GM12878 (cell line): Measurements from ENCODE around the gene WWC2. TPM values are rescaled to one million over a fixed set of nuclear protein-coding genes. Genes with fewer than 3 reads are reported as not detected.

Experiments used
- ATAC-seq: fragments of 200-7000 bp; cut with Tn5 transposase; 3 replicates; pipeline ENCODE4 v1.9.1; 2020; ENCODE audit warnings: mild to moderate bottlenecking, moderate library complexity
- BruUV-seq: library from RNA; stranded (reverse); fragments of 400-500 nt; replicated peaks from 2 replicates; lab custom pipeline; 2021; lab: Mats Ljungman, UMichigan
- CTCF ChIA-PET: fragments of 300-600 bp; sonication (Branson Sonifier 250); formaldehyde crosslinking; extraction: SDS; loops from one replicate; lab custom pipeline; 2021; ENCODE audit warnings: inconsistent platforms; lab: Yijun Ruan, JAX
- POLR2A ChIA-PET: fragments of 350-600 bp; formaldehyde crosslinking; extraction: SDS; loops from one replicate; lab custom pipeline; 2021; ENCODE audit warnings: inconsistent platforms; lab: Charles Lee
- RAD21 ChIA-PET: fragments of 300-600 bp; sonication (Branson Sonifier 250); formaldehyde crosslinking; loops from one replicate; lab custom pipeline; 2023; ENCODE audit warnings: antibody characterized with exemption; ENCODE audit not compliant: unreplicated experiment; lab: Charles Lee
- SMC1A ChIA-PET: fragments of 300-600 bp; sonication (Branson Sonifier 250); formaldehyde crosslinking; loops from one replicate; lab custom pipeline; 2023; ENCODE audit not compliant: unreplicated experiment, uncharacterized antibody; lab: Charles Lee
- DNase-seq: peaks from one replicate; pipeline ENCODE4 v3.0.0-alpha.2; 2011; ENCODE audit warnings: low read depth, low spot score
- FAIRE-seq: peaks from 3 replicates; lab custom pipeline; 2011; peaks lifted over from hg19 to GRCh38; lab: Jason Lieb, UNC
- H2AFZ ChIP-seq: 2 replicates; pipeline ENCODE4 v1.6.0; 2011; ENCODE audit warnings: low read depth, low read length, control low read depth; ENCODE audit not compliant: control insufficient read depth
- H3K27ac ChIP-seq: 2 replicates; pipeline ENCODE4 v1.5.1; 2011; ENCODE audit warnings: control low read depth; ENCODE audit not compliant: control insufficient read depth, insufficient read depth
- H3K27me3 ChIP-seq, 2 experiments: replicated peaks in 1 of 2; 2 replicates each; pipeline versions ENCODE4 v1.6.0 to v1.6.1; 2011; ENCODE audit warnings: low read length in 1 of 2; ENCODE audit not compliant: control insufficient read depth in 2 of 2, insufficient read depth in 2 of 2
- H3K36me3 ChIP-seq, 2 experiments: 2 replicates each; pipeline ENCODE4 v1.5.1; 2011; ENCODE audit warnings: low read length in 1 of 2; ENCODE audit not compliant: control insufficient read depth in 2 of 2, insufficient read depth in 2 of 2
- H3K4me1 ChIP-seq: 2 replicates; pipeline ENCODE4 v1.6.1; 2011; ENCODE audit warnings: mild to moderate bottlenecking, low read length, moderate library complexity, mixed read lengths; ENCODE audit not compliant: control insufficient read depth, insufficient read depth
- H3K4me2 ChIP-seq: 2 replicates; pipeline ENCODE4 v1.6.0; 2011; ENCODE audit warnings: control low read depth; ENCODE audit not compliant: control insufficient read depth, insufficient read depth
- H3K4me3 ChIP-seq: fragments of 200-600 bp; sonication (generic); 2 replicates; pipeline ENCODE4 v1.5.1; 2016
- H3K79me2 ChIP-seq: 2 replicates; pipeline ENCODE4 v1.6.0; 2011; ENCODE audit warnings: low read length; ENCODE audit not compliant: control insufficient read depth, insufficient read depth
- H3K9ac ChIP-seq: 2 replicates; pipeline ENCODE4 v1.8.0; 2011; ENCODE audit warnings: low read length, control low read depth, mixed read lengths; ENCODE audit not compliant: control insufficient read depth, insufficient read depth
- H3K9me3 ChIP-seq: replicated peaks from 3 replicates; pipeline ENCODE4 v1.5.1; 2011; ENCODE audit warnings: mild to moderate bottlenecking, low read length; ENCODE audit not compliant: control insufficient read depth, insufficient read depth
- H4K20me1 ChIP-seq: 2 replicates; pipeline ENCODE4 v1.6.0; 2011; ENCODE audit not compliant: control insufficient read depth, insufficient read depth
- CREM ChIP-seq: IDR thresholded peaks from 2 replicates; pipeline ENCODE4 v1.6.1; 2014; ENCODE audit warnings: antibody characterized with exemption, low read depth
- NBN ChIP-seq: fragments of 450-650 bp; IDR thresholded peaks from 2 replicates; pipeline ENCODE4 v1.6.1; 2016
- RELA ChIP-seq: fragments of 450-650 bp; IDR thresholded peaks from 2 replicates; pipeline ENCODE4 v1.8.0; 2014; ENCODE audit warnings: borderline replicate concordance; ENCODE audit not compliant: partially characterized antibody
- ZSCAN29 ChIP-seq: fragments of 450-650 bp; IDR thresholded peaks from 2 replicates; pipeline ENCODE4 v1.6.1; 2017; ENCODE audit warnings: mild to moderate bottlenecking, moderate library complexity
- WGBS: methylation state at CpG from one replicate; pipeline ENCODE4 v1.1.6; 2016; ENCODE audit warnings: low lambda C conversion rate; ENCODE audit not compliant: insufficient replicate concordance, insufficient coverage; ENCODE audit errors: missing lambda C conversion rate; 5-methylcytosine and 5-hydroxymethylcytosine counted together
- in situ Hi-C: fragments of 300-500 bp; cut with MboI; formaldehyde crosslinking; loops from 9 replicates; pipeline ENCODE4 v1.14.3; 2018; ENCODE audit warnings: mixed read lengths
- intact Hi-C: fragments of 100-400 bp; cut with micrococcal nuclease; formaldehyde crosslinking; loops from one replicate; pipeline ENCODE4 v1.14.2; 2022; ENCODE audit not compliant: unreplicated experiment
- polyA plus RNA-seq, 11 experiments: library from polyadenylated mRNA; depleted of rRNA in 4 of 11; unstranded in 6 of 11; stranded (reverse) in 5 of 11; fragments of >200 nt; fragmentation: Nextera tagmentation in 4 of 11; fragmentation: Illumina TruSeq in 1 of 11; extraction: Ambion mirVana in 4 of 11; extraction: Trizol in 1 of 11; gene quantifications; 1 replicate in 1 of 11; 2 replicates in 10 of 11; pipeline versions ENCODE4 v1.2.1 to v1.2.3, GENCODE V29; 2011 to 2016; ENCODE audit warnings: inconsistent platforms in 2 of 11, missing spikeins in 2 of 11, low read depth in 1 of 11
- total RNA-seq, 4 experiments: library from RNA; depleted of rRNA in 3 of 4; stranded (reverse); fragments of >200 nt in 3 of 4; fragmentation: Illumina TruSeq in 1 of 4; extraction: Trizol in 1 of 4; gene quantifications; 2 replicates each; pipeline versions ENCODE4 v1.2.1 to v1.2.3, GENCODE V29; 2013 to 2021

The WWC2 gene
- total and polyA plus RNA-seq, 10 of the 15 experiments (the other 5 are each of a cell fraction or from before 2014, with no cell fraction given): 0.02 to 0.72 (median 0.06) TPM; not detected in 3

GRCh38 chr4:183106839-183107238, 7.8 kb downstream of the WWC2 start:
- Histone ChIP-seq H3K9me3 (no peaks in the 10 kb centered on the region), H3K27ac (no peak overlapping the region), H3K79me2 (no peaks in the 10 kb centered on the region), H2AFZ (no peak overlapping the region), H3K4me1 (no peaks in the 10 kb centered on the region), H3K4me2 (no peak overlapping the region), H3K36me3 (no peaks in the 10 kb centered on the region), H4K20me1 (no peaks in the 10 kb centered on the region), H3K4me3 (no peak overlapping the region), H3K27me3 (no peaks in the 10 kb centered on the region), H3K9ac (no peak overlapping the region)
- ATAC-seq (no peak), FAIRE-seq (no peak), DNase-seq (no peak)
- 70% methylated on average over 4 of the region's 4 CpGs for WGBS
- ChIA-PET SMC1A (no interaction called here), POLR2A (no interaction called here), CTCF (no interaction called here), RAD21 (no interaction called here)
- TF ChIP-seq CREM: no peak
- in situ Hi-C loops (no loop called here), intact Hi-C loops (no loop called here)
- no TSS peak for BruUV-seq

- BruUV-seq: no TSS peak
- RAD21 ChIA-PET: no interaction called here
- Histone ChIP-seq H3K9ac (no peak overlapping the region), H2AFZ (no peak overlapping the region), H3K9me3 (no peaks in the 10 kb centered on the region), H3K27ac (no peak overlapping the region), H3K36me3 (no peaks in the 10 kb centered on the region), H3K4me1 (no peaks in the 10 kb centered on the region), H3K4me2 (no peak overlapping the region), H3K4me3 (no peak overlapping the region), H3K79me2 (no peaks in the 10 kb centered on the region), H4K20me1 (no peaks in the 10 kb centered on the region), H3K27me3 (no peaks in the 10 kb centered on the region)
- in situ Hi-C loops: no loop called here
- CTCF ChIA-PET: interaction anchor here (0.8 kb wide), 1 partner anchor 41 kb away, joined by 3 read pairs; no protein-coding TSS in a partner anchor
- ATAC-seq: no peak
- intact Hi-C loops: no loop called here
- SMC1A ChIA-PET: no interaction called here
- POLR2A ChIA-PET: no interaction called here
- TF ChIP-seq ZSCAN29: no peak
- no peak for TF ChIP-seq NBN
- TF ChIP-seq RELA: no peak
- no peak for FAIRE-seq
- WGBS: 14% methylated on average over 5 of the region's 5 CpGs
- DNase-seq: no peak
Observed at GRCh38 chr4:183107891-183108459, 8.9 kb downstream of the WWC2 start.
